Esophagus muscularis mucosa (tissue), 3 donors: ENCODE measurements around the gene TMEM60.

Source experiments
- EP300 ChIP-seq: sonication (generic); formaldehyde crosslinking; IDR thresholded peaks from one replicate; pipeline ENCODE4 v1.6.1; 2017; ENCODE audit warnings: antibody characterized with exemption
- TF ChIP-seq, protein P1 (sequence below), 3 experiments: fragments of 200-600 bp in 2 of 3; fragments of 450-650 bp in 1 of 3; sonication (generic) in 2 of 3; IDR thresholded peaks; one replicate each; pipeline ENCODE4 v1.5.1; 2017 to 2019; ENCODE audit warnings: antibody characterized with exemption in 3 of 3, mild to moderate bottlenecking in 2 of 3, moderate library complexity in 1 of 3

DNA sequence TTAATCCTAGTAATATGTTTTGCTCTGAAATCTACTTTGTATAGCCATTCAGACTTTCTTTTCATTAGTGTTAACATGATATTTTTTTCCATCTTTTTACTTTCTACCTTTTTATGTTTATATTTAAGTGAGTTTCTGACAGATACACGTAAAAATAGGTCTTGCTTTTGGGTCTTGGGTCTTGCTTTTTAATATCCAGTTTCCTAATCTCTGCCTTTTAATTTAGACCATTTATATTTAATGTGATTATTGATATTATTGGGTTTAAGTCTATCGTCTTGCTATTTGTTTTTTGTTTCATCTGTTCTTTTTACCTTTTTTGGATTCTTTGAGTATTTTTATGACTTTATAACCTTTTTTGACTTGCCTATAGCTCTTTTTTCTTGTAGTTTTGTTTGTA is 8.2 kb upstream of the TMEM60 start:
- TF ChIP-seq EP300: no peak
- TF ChIP-seq, protein P1, sequence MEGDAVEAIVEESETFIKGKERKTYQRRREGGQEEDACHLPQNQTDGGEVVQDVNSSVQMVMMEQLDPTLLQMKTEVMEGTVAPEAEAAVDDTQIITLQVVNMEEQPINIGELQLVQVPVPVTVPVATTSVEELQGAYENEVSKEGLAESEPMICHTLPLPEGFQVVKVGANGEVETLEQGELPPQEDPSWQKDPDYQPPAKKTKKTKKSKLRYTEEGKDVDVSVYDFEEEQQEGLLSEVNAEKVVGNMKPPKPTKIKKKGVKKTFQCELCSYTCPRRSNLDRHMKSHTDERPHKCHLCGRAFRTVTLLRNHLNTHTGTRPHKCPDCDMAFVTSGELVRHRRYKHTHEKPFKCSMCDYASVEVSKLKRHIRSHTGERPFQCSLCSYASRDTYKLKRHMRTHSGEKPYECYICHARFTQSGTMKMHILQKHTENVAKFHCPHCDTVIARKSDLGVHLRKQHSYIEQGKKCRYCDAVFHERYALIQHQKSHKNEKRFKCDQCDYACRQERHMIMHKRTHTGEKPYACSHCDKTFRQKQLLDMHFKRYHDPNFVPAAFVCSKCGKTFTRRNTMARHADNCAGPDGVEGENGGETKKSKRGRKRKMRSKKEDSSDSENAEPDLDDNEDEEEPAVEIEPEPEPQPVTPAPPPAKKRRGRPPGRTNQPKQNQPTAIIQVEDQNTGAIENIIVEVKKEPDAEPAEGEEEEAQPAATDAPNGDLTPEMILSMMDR (IDR thresholded peaks at IDR 0.05): no peak
